CD4-positive, alpha-beta T cell (primary cell): ENCODE data around the gene TNFRSF13B. TPM values are rescaled to one million over a fixed set of nuclear protein-coding genes. Genes with fewer than 3 reads are reported as not detected.

ENCODE experiments used
- ATAC-seq: fragments of 200-7000 bp; cut with Tn5 transposase; one replicate; pipeline ENCODE4 v1.10.0; 2022; ENCODE audit warnings: mild to moderate bottlenecking; ENCODE audit not compliant: poor library complexity
- CTCF ChIA-PET: fragments of 350-600 bp; sonication (Branson Sonifier 250); formaldehyde crosslinking; loops from one replicate; lab custom pipeline; 2021; ENCODE audit warnings: antibody characterized with exemption, inconsistent platforms; lab: Charles Lee
- POLR2A ChIA-PET: fragments of 350-600 bp; sonication (Branson Sonifier 250); formaldehyde crosslinking; loops from one replicate; lab custom pipeline; 2021; ENCODE audit warnings: antibody characterized with exemption, inconsistent platforms; lab: Charles Lee
- DNase-seq, 14 experiments: peaks; one replicate each; pipeline ENCODE4 v3.0.0-alpha.2; 2013 to 2020; ENCODE audit warnings: mixed read lengths in 2 of 14
- H3K27ac ChIP-seq, 2 donors: one replicate each; pipeline versions ENCODE4 v1.5.1 to v1.7.0; 2013; ENCODE audit warnings: low read length in 2 of 2, low read depth in 1 of 2, mild to moderate bottlenecking in 1 of 2
- H3K27me3 ChIP-seq, 2 experiments: 1 replicate in 1 of 2; 2 replicates in 1 of 2; pipeline versions ENCODE4 v1.6.1 to v1.7.0; 2013; ENCODE audit warnings: low read length in 2 of 2, control low read depth in 1 of 2, mild to moderate bottlenecking in 1 of 2, moderate library complexity in 1 of 2; ENCODE audit not compliant: insufficient read depth in 2 of 2, control insufficient read depth in 1 of 2
- H3K36me3 ChIP-seq: one replicate; pipeline ENCODE4 v1.6.1; 2013; ENCODE audit warnings: low read length, control low read depth; ENCODE audit not compliant: insufficient read depth
- H3K4me1 ChIP-seq: one replicate; pipeline ENCODE4 v1.6.1; 2013; ENCODE audit warnings: low read length, control low read depth; ENCODE audit not compliant: insufficient read depth
- H3K4me3 ChIP-seq: one replicate; pipeline ENCODE4 v1.5.1; 2013; ENCODE audit warnings: mild to moderate bottlenecking, low read length, moderate library complexity
- H3K9me3 ChIP-seq, 2 experiments: 1 replicate in 1 of 2; 2 replicates in 1 of 2; pipeline versions ENCODE4 v1.6.1 to v1.7.0; 2013; ENCODE audit warnings: low read length in 2 of 2, mild to moderate bottlenecking in 2 of 2, control low read depth in 1 of 2, moderate library complexity in 1 of 2; ENCODE audit not compliant: control insufficient read depth in 1 of 2, insufficient read depth in 1 of 2
- H3K27ac Mint-ChIP-seq: one replicate; pipeline ENCODE4 v1.8.0; 2020; ENCODE audit warnings: mixed read lengths
- H3K27me3 Mint-ChIP-seq: one replicate; pipeline ENCODE4 v1.8.0; 2021; ENCODE audit warnings: mixed read lengths
- H3K36me3 Mint-ChIP-seq: one replicate; pipeline ENCODE4 v1.8.0; 2021; ENCODE audit warnings: low read depth, mixed read lengths
- H3K4me1 Mint-ChIP-seq: one replicate; pipeline ENCODE4 v1.8.0; 2021; ENCODE audit warnings: low read depth, mixed read lengths
- H3K4me3 Mint-ChIP-seq: one replicate; pipeline ENCODE4 v1.8.0; 2020; ENCODE audit warnings: mild to moderate bottlenecking, mixed read lengths
- H3K9me3 Mint-ChIP-seq: one replicate; pipeline ENCODE4 v1.8.0; 2020; ENCODE audit warnings: mixed read lengths
- intact Hi-C, 2 experiments: fragments of 100-400 bp; cut with DNase I in 1 of 2; cut with micrococcal nuclease in 1 of 2; formaldehyde crosslinking; loops; one replicate each; pipeline versions ENCODE4 v1.15.1 to v1.9.0; 2023 to 2025; cut with DNase I, micrococcal nuclease
- total RNA-seq, 174 experiments: library from RNA in 2 of 174; stranded (reverse) in 2 of 174; gene quantifications; one replicate each; pipeline ENCODE4 v1.2.3 and lab custom pipeline; 2021 to 2026
- TF ChIP-seq, protein P1 (sequence below): fragments of 200-600 bp; IDR thresholded peaks from one replicate; pipeline ENCODE4 v1.8.0; 2022; ENCODE audit warnings: antibody characterized with exemption, mild to moderate bottlenecking

TNFRSF13B gene
- total RNA-seq, 2 experiments from 2014 or later: not detected

DNA sequence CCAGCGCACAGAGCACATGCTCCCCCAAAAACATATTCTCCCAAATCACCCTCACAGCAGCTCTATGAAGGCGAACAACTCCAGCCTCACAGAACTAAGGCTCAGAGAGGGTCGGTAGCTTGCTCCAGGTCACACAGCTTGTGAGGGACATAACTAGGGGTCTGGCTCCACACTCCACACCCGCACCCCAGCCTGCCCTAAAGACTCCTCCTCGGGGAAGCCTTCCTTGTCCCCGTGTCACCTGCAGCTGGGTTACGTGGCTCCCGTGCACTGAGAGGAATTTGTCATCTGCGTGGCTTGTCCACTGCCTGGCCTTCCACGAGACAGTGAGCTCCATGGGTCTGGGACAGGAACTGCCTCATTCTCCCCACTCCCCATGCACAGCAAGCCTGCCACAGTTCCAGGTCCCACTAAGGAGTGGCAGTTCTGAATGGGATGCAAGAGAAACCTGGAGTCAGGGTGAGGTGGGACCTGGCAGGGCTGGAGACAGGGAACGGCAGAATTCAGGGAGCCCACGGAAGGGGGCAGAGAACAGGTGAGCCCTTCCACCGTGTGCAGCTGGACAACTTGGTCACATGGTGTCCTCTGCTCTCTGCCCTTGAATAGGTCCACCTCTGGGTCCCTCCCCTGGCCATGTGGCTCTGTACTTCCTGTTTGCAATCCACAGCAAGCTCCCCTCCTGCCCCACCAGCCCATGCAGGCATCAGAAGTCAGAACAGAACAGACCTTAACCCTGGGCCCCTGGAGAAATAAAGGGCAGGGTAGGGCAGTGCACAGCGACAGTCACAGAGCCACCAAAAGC lies 27.4 kb downstream of the TNFRSF13B start:
- Mint-ChIP-seq H3K4me1 (no peaks in the 10 kb centered on the region), H3K9me3 (peaks cover 4% of the 10 kb centered on the region), H3K36me3 (peaks cover 4% of the 10 kb centered on the region), H3K4me3 (no peak overlapping the region), H3K27ac (no peak overlapping the region), H3K27me3 (no peaks in the 10 kb centered on the region)
- Histone ChIP-seq H3K4me3 (no peak overlapping the region), H3K4me1 (no peaks in the 10 kb centered on the region), H3K27me3 (no peaks in the 10 kb centered on the region), H3K36me3 (no peaks in the 10 kb centered on the region), H3K27ac (no peak overlapping the region), H3K9me3 (peaks cover 9 to 11% of the 10 kb centered on the region in 2 experiments)
- CTCF ChIA-PET: no interaction called here
- DNase-seq (peak in 1 of 14 experiments; percentile 8), ATAC-seq (no peak)
- TF ChIP-seq, protein P1, sequence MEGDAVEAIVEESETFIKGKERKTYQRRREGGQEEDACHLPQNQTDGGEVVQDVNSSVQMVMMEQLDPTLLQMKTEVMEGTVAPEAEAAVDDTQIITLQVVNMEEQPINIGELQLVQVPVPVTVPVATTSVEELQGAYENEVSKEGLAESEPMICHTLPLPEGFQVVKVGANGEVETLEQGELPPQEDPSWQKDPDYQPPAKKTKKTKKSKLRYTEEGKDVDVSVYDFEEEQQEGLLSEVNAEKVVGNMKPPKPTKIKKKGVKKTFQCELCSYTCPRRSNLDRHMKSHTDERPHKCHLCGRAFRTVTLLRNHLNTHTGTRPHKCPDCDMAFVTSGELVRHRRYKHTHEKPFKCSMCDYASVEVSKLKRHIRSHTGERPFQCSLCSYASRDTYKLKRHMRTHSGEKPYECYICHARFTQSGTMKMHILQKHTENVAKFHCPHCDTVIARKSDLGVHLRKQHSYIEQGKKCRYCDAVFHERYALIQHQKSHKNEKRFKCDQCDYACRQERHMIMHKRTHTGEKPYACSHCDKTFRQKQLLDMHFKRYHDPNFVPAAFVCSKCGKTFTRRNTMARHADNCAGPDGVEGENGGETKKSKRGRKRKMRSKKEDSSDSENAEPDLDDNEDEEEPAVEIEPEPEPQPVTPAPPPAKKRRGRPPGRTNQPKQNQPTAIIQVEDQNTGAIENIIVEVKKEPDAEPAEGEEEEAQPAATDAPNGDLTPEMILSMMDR: no peak
- intact Hi-C loops: no loop called here
- POLR2A ChIA-PET: no interaction called here

- no peaks in the 10 kb centered on the region for H3K4me1 ChIP-seq
- no peak overlapping the region for H3K27ac ChIP-seq
- DNase-seq: peak in 1 of 14 experiments; percentile 6
- H3K36me3 ChIP-seq: no peaks in the 10 kb centered on the region
- H3K27ac Mint-ChIP-seq: no peak overlapping the region
- no peaks in the 10 kb centered on the region for H3K4me1 Mint-ChIP-seq
- POLR2A ChIA-PET: no interaction called here
- TF ChIP-seq, protein P1: no peak
- peaks cover 4 to 7% of the 10 kb centered on the region in 2 experiments for H3K9me3 ChIP-seq
- peaks cover 4% of the 10 kb centered on the region for H3K36me3 Mint-ChIP-seq
- no peak overlapping the region for H3K4me3 Mint-ChIP-seq
- CTCF ChIA-PET: no interaction called here
- no peak overlapping the region for H3K4me3 ChIP-seq
- no peaks in the 10 kb centered on the region for H3K9me3 Mint-ChIP-seq
- H3K27me3 ChIP-seq: no peaks in the 10 kb centered on the region
- H3K27me3 Mint-ChIP-seq: no peaks in the 10 kb centered on the region
- intact Hi-C loops: no loop called here
- no peak for ATAC-seq
Observed at GRCh38 chr17:16943541-16944333, 28.2 kb downstream of the TNFRSF13B start.

- no peaks in the 10 kb centered on the region for H3K27me3 Mint-ChIP-seq
- ATAC-seq: no peak
- Histone ChIP-seq H3K4me1 (no peaks in the 10 kb centered on the region), H3K9me3 (no peaks in the 10 kb centered on the region), H3K36me3 (no peaks in the 10 kb centered on the region), H3K4me3 (no peak overlapping the region), H3K27me3 (no peaks in the 10 kb centered on the region), H3K27ac (no peak overlapping the region)
- no peaks in the 10 kb centered on the region for H3K9me3 Mint-ChIP-seq
- TF ChIP-seq, protein P1: no peak
- DNase-seq: no peak
- H3K4me1 Mint-ChIP-seq: no peaks in the 10 kb centered on the region
- intact Hi-C loops: no loop called here
- CTCF ChIA-PET: no interaction called here
- no peak overlapping the region for H3K4me3 Mint-ChIP-seq
- H3K36me3 Mint-ChIP-seq: peaks cover 4% of the 10 kb centered on the region
- POLR2A ChIA-PET: no interaction called here
- no peak overlapping the region for H3K27ac Mint-ChIP-seq
Observed at GRCh38 chr17:16943032-16943352, 28.9 kb downstream of the TNFRSF13B start.
